Measurements from ENCODE around the gene DPH5.

The DPH5 gene

GRCh38 chr1:100941580-100942216, 83.9 kb downstream of the DPH5 start:
- no peak for DNase-seq (ENCODE audit: low read depth)

- no peak for DNase-seq (ENCODE audit: low read depth)
These were observed 84.5 kb downstream of the DPH5 start for GRCh38 chr1:100941098-100941527.

All from activated gamma-delta T cell treated with anti-CD3 and anti-CD28 coated beads, Interleukin-2, amount 50 U/mL, for 16 hours (primary cell).